CD4-positive, alpha-beta T cell (primary cell): ENCODE data around the gene SNTG2. TPM values are rescaled to one million over a fixed set of nuclear protein-coding genes. Genes with fewer than 3 reads are reported as not detected.

Experiments used
- ATAC-seq: fragments of 200-7000 bp; cut with Tn5 transposase; one replicate; pipeline ENCODE4 v1.10.0; 2022; ENCODE audit warnings: mild to moderate bottlenecking; ENCODE audit not compliant: poor library complexity
- CTCF ChIA-PET: fragments of 350-600 bp; sonication (Branson Sonifier 250); formaldehyde crosslinking; loops from one replicate; lab custom pipeline; 2021; ENCODE audit warnings: antibody characterized with exemption, inconsistent platforms; lab: Charles Lee
- POLR2A ChIA-PET: fragments of 350-600 bp; sonication (Branson Sonifier 250); formaldehyde crosslinking; loops from one replicate; lab custom pipeline; 2021; ENCODE audit warnings: antibody characterized with exemption, inconsistent platforms; lab: Charles Lee
- DNase-seq, 14 experiments: peaks; one replicate each; pipeline ENCODE4 v3.0.0-alpha.2; 2013 to 2020; ENCODE audit warnings: mixed read lengths in 2 of 14
- H3K27ac ChIP-seq, 2 donors: one replicate each; pipeline versions ENCODE4 v1.5.1 to v1.7.0; 2013; ENCODE audit warnings: low read length in 2 of 2, low read depth in 1 of 2, mild to moderate bottlenecking in 1 of 2
- H3K27me3 ChIP-seq, 2 experiments: 1 replicate in 1 of 2; 2 replicates in 1 of 2; pipeline versions ENCODE4 v1.6.1 to v1.7.0; 2013; ENCODE audit warnings: low read length in 2 of 2, control low read depth in 1 of 2, mild to moderate bottlenecking in 1 of 2, moderate library complexity in 1 of 2; ENCODE audit not compliant: insufficient read depth in 2 of 2, control insufficient read depth in 1 of 2
- H3K36me3 ChIP-seq: one replicate; pipeline ENCODE4 v1.6.1; 2013; ENCODE audit warnings: low read length, control low read depth; ENCODE audit not compliant: insufficient read depth
- H3K4me1 ChIP-seq: one replicate; pipeline ENCODE4 v1.6.1; 2013; ENCODE audit warnings: low read length, control low read depth; ENCODE audit not compliant: insufficient read depth
- H3K4me3 ChIP-seq: one replicate; pipeline ENCODE4 v1.5.1; 2013; ENCODE audit warnings: mild to moderate bottlenecking, low read length, moderate library complexity
- H3K9me3 ChIP-seq, 2 experiments: 1 replicate in 1 of 2; 2 replicates in 1 of 2; pipeline versions ENCODE4 v1.6.1 to v1.7.0; 2013; ENCODE audit warnings: low read length in 2 of 2, mild to moderate bottlenecking in 2 of 2, control low read depth in 1 of 2, moderate library complexity in 1 of 2; ENCODE audit not compliant: control insufficient read depth in 1 of 2, insufficient read depth in 1 of 2
- H3K27ac Mint-ChIP-seq: one replicate; pipeline ENCODE4 v1.8.0; 2020; ENCODE audit warnings: mixed read lengths
- H3K27me3 Mint-ChIP-seq: one replicate; pipeline ENCODE4 v1.8.0; 2021; ENCODE audit warnings: mixed read lengths
- H3K36me3 Mint-ChIP-seq: one replicate; pipeline ENCODE4 v1.8.0; 2021; ENCODE audit warnings: low read depth, mixed read lengths
- H3K4me1 Mint-ChIP-seq: one replicate; pipeline ENCODE4 v1.8.0; 2021; ENCODE audit warnings: low read depth, mixed read lengths
- H3K4me3 Mint-ChIP-seq: one replicate; pipeline ENCODE4 v1.8.0; 2020; ENCODE audit warnings: mild to moderate bottlenecking, mixed read lengths
- H3K9me3 Mint-ChIP-seq: one replicate; pipeline ENCODE4 v1.8.0; 2020; ENCODE audit warnings: mixed read lengths
- intact Hi-C, 2 experiments: fragments of 100-400 bp; cut with DNase I in 1 of 2; cut with micrococcal nuclease in 1 of 2; formaldehyde crosslinking; loops; one replicate each; pipeline versions ENCODE4 v1.15.1 to v1.9.0; 2023 to 2025; cut with DNase I, micrococcal nuclease
- total RNA-seq, 174 experiments: library from RNA in 2 of 174; stranded (reverse) in 2 of 174; gene quantifications; one replicate each; pipeline ENCODE4 v1.2.3 and lab custom pipeline; 2021 to 2026
- TF ChIP-seq, protein P1 (sequence below): fragments of 200-600 bp; IDR thresholded peaks from one replicate; pipeline ENCODE4 v1.8.0; 2022; ENCODE audit warnings: antibody characterized with exemption, mild to moderate bottlenecking

Gene SNTG2
- total RNA-seq, 2 experiments from 2014 or later, result 1.1 to 1.5 TPM

- ChIA-PET POLR2A (no interaction called here), CTCF (no interaction called here)
- intact Hi-C loops, result no loop called here
- no peaks in the 10 kb centered on the region for H3K27me3 ChIP-seq
- TF ChIP-seq, protein P1, sequence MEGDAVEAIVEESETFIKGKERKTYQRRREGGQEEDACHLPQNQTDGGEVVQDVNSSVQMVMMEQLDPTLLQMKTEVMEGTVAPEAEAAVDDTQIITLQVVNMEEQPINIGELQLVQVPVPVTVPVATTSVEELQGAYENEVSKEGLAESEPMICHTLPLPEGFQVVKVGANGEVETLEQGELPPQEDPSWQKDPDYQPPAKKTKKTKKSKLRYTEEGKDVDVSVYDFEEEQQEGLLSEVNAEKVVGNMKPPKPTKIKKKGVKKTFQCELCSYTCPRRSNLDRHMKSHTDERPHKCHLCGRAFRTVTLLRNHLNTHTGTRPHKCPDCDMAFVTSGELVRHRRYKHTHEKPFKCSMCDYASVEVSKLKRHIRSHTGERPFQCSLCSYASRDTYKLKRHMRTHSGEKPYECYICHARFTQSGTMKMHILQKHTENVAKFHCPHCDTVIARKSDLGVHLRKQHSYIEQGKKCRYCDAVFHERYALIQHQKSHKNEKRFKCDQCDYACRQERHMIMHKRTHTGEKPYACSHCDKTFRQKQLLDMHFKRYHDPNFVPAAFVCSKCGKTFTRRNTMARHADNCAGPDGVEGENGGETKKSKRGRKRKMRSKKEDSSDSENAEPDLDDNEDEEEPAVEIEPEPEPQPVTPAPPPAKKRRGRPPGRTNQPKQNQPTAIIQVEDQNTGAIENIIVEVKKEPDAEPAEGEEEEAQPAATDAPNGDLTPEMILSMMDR, result no peak
- H3K27me3 Mint-ChIP-seq, result no peaks in the 10 kb centered on the region
- H3K4me3 ChIP-seq, result no peak overlapping the region
- H3K9me3 ChIP-seq, result no peaks in the 10 kb centered on the region
- no peak for ATAC-seq
- no peaks in the 10 kb centered on the region for H3K4me1 Mint-ChIP-seq
- H3K36me3 ChIP-seq, result no peaks in the 10 kb centered on the region
- no peak overlapping the region for H3K27ac ChIP-seq
- no peaks in the 10 kb centered on the region for H3K36me3 Mint-ChIP-seq
- DNase-seq, result no peak
- H3K4me1 ChIP-seq, result no peaks in the 10 kb centered on the region
- no peak overlapping the region for H3K27ac Mint-ChIP-seq
- H3K4me3 Mint-ChIP-seq, result no peak overlapping the region
- peaks cover 3% of the 10 kb centered on the region for H3K9me3 Mint-ChIP-seq
Observed at GRCh38 chr2:1068822-1069221, 118.2 kb downstream of the SNTG2 start.

DNA sequence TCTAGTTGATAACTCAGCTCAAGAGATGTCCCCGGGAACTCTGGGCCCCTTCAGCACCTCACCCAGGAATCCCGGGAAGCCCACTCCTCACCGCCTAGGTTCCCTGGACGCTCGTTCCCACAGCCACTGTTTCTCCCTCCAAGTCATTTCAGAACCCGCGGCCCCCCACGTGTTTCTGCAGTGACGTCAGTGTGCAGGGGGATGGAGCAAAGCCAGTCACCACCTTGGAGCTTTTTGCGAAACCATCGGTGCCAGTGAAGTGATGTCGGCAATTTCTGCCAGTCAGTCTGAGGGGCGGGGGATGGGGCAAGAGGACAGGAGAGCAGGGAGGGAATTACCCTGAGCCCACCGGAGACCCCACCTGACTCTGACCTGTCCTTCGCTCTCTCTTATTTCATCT lies 119.2 kb downstream of the SNTG2 start:
- intact Hi-C loops, result no loop called here
- Mint-ChIP-seq H3K36me3 (no peaks in the 10 kb centered on the region), H3K4me3 (no peak overlapping the region), H3K27me3 (no peaks in the 10 kb centered on the region), H3K27ac (no peak overlapping the region), H3K4me1 (no peaks in the 10 kb centered on the region), H3K9me3 (peaks cover 3% of the 10 kb centered on the region)
- no peak for DNase-seq
- Histone ChIP-seq H3K36me3 (no peaks in the 10 kb centered on the region), H3K27ac (no peak overlapping the region), H3K4me3 (no peak overlapping the region), H3K4me1 (no peaks in the 10 kb centered on the region), H3K27me3 (no peaks in the 10 kb centered on the region), H3K9me3 (no peaks in the 10 kb centered on the region)
- ATAC-seq, result no peak
- CTCF ChIA-PET, result no interaction called here
- TF ChIP-seq, protein P1, result no peak
- POLR2A ChIA-PET, result no interaction called here

- Histone ChIP-seq H3K9me3 (no peaks in the 10 kb centered on the region), H3K4me3 (no peak overlapping the region), H3K4me1 (no peaks in the 10 kb centered on the region), H3K27ac (no peak overlapping the region), H3K36me3 (no peaks in the 10 kb centered on the region), H3K27me3 (no peaks in the 10 kb centered on the region)
- CTCF ChIA-PET, result no interaction called here
- no peaks in the 10 kb centered on the region for H3K27me3 Mint-ChIP-seq
- TF ChIP-seq, protein P1, result no peak
- H3K4me3 Mint-ChIP-seq, result no peak overlapping the region
- POLR2A ChIA-PET, result no interaction called here
- H3K36me3 Mint-ChIP-seq, result no peaks in the 10 kb centered on the region
- DNase-seq (no peak), ATAC-seq (no peak)
- H3K9me3 Mint-ChIP-seq, result peaks cover 3% of the 10 kb centered on the region
- H3K4me1 Mint-ChIP-seq, result no peaks in the 10 kb centered on the region
- intact Hi-C loops, result no loop called here
- H3K27ac Mint-ChIP-seq, result no peak overlapping the region
Observed at GRCh38 chr2:1070601-1071000, 120.0 kb downstream of the SNTG2 start.
